Smooth muscle cell of the umbilical artery (primary cell): ENCODE measurements around the gene SEMA6B. TPM values are rescaled to one million over a fixed set of nuclear protein-coding genes. Genes with fewer than 3 reads are reported as not detected.

Source experiments
- total RNA-seq: library from RNA; depleted of rRNA; stranded (reverse); fragments of >200 nt; gene quantifications from 2 replicates; pipeline ENCODE4 v1.2.3, GENCODE V29; 2014

SEMA6B gene
- 0.23 and 0.30 TPM in 2 replicates for total RNA-seq

DNA sequence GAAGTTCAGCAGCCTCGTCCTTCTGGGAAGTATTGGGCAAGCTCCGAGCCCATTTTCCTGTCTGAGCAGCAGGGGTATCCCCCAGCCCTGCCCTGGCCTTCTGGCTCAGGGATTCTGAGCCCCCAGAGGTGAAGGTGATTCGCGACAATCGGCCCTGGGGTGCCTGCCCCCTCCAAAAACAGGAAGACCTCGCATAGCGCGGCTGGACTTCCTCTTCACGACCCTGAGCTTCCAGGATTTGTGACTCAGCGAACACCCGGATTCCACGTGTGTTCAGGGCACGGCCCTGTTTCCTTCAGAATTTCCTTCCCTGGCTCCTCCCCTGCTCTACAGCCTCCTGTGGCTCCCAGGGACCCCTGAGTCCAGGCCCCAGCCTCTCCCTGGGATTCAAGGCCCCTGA lies at the start of gene SEMA6B:
Gene SEMA6B (minus strand): TSS at position 116 of the 400 bp plus-strand sequence. CDS start 1,227 bp downstream, outside the sequence.

GRCh38 chr19:4539693-4540581 lies 19.5 kb downstream of the SEMA6B start, which contains the start of gene LRG1:
Gene LRG1 (minus strand): TSS chr19:4540036. CDS start chr19:4540013, 23 bp downstream.

DNA sequence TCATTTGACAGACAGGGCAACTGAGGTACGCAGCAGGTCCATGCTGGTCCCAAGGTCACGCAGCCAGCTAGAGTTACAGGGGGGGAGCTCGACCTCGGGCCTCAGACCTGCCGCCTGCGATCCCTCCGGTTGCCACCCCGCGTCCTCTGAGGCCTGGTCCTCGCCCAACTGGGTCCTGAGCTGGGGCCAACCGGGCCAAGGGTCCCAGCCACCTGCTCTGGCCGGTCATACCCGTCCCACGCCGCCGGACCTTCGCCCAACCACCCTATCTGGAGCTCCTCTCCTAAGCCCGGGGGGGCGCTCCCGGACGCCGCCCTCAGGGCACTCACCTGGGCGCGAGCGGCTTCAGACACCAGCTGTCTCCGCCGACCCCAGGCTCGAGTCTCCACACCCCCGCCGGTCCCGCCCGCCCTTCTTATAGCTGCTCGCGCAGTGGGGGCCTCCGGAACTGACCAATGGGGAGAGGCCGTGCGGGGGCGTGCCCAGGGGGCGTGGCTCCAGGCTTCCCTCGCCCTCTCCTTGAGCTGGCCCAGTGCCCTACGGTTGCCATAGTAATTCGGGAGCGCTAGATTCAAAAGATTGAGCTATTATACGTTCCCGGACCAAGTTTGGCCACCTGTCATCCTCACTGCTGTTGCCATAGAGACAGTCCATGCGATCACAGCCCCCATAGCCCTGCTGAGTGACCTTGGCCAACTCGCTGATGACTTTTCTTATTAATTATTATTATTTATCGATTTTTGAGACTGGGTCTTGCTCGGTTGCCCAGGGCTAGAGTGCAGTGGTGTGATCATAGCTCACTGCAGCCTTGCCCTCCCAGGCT lies 24.4 kb downstream of the SEMA6B start, which contains the start of gene PLIN5:
Gene PLIN5 (minus strand): TSS at position 389 of the 823 bp plus-strand sequence. CDS start 1,150 bp downstream, outside the sequence.

GRCh38 chr19:4518345-4519171 lies 40.9 kb downstream of the SEMA6B start, which contains the start of gene PLIN4:
Gene PLIN4 (minus strand): TSS chr19:4518486. CDS start chr19:4518272, 214 bp downstream.

Other genes starting within 250 kb of the SEMA6B start
- gene STAP2, start 220.9 kb downstream of the SEMA6B start, total RNA-seq = 1.2 and 3.0 TPM in 2 replicates
- gene MPND, start 216.1 kb downstream of the SEMA6B start, total RNA-seq = 4.5 and 4.6 TPM in 2 replicates
- gene SH3GL1, start 159.1 kb downstream of the SEMA6B start, total RNA-seq = 28.5 and 65.0 TPM in 2 replicates
- gene CHAF1A, start 157.0 kb downstream of the SEMA6B start, total RNA-seq = 2.4 and 9.3 TPM in 2 replicates
- 77.8 and 78.7 TPM in 2 replicates for gene UBXN6, start 101.9 kb downstream of the SEMA6B start, total RNA-seq
- gene HDGFL2, start 87.4 kb downstream of the SEMA6B start, total RNA-seq = 37.7 and 60.6 TPM in 2 replicates
- gene PLIN4, start 41.2 kb downstream of the SEMA6B start, total RNA-seq = 0.09 TPM in 1 of 2 replicates, not detected in the other
- gene PLIN5, start 24.5 kb downstream of the SEMA6B start, total RNA-seq = not detected in 2 replicates
- not detected in 2 replicates for gene LRG1, start 19.6 kb downstream of the SEMA6B start, total RNA-seq
- gene TNFAIP8L1, start 79.8 kb upstream of the SEMA6B start, total RNA-seq = 1.5 and 5.6 TPM in 2 replicates
- 282 and 364 TPM in 2 replicates for gene MYDGF, start 110.7 kb upstream of the SEMA6B start, total RNA-seq
- 20.8 and 71.0 TPM in 2 replicates for gene DPP9, start 164.2 kb upstream of the SEMA6B start, total RNA-seq
- 7.4 and 10.7 TPM in 2 replicates for gene FEM1A, start 232.1 kb upstream of the SEMA6B start, total RNA-seq